ENCODE results near the gene FBXL12. TPM values are rescaled to one million over a fixed set of nuclear protein-coding genes. Genes with fewer than 3 reads are reported as not detected.

FBXL12 gene
- total RNA-seq, 4 donors from 2014 or later: 15.8 to 32.7 (median 29.2) TPM

GRCh38 chr19:9806803-9807202, 12.1 kb downstream of the FBXL12 start:
- H3K9me3 ChIP-seq: no peaks in the 10 kb centered on the region

GRCh38 chr19:9801976-9802375, 16.9 kb downstream of the FBXL12 start:
- intact Hi-C loops (cut with DNase I): no loop called here
- no peaks in the 10 kb centered on the region for H3K4me1 ChIP-seq
- no peak overlapping the region for H3K27ac ChIP-seq (replicated peaks in 1 of 4)
- no peak for TF ChIP-seq POLR2AphosphoS5 (IDR thresholded peaks at IDR 0.05)
- TF ChIP-seq, protein P1, sequence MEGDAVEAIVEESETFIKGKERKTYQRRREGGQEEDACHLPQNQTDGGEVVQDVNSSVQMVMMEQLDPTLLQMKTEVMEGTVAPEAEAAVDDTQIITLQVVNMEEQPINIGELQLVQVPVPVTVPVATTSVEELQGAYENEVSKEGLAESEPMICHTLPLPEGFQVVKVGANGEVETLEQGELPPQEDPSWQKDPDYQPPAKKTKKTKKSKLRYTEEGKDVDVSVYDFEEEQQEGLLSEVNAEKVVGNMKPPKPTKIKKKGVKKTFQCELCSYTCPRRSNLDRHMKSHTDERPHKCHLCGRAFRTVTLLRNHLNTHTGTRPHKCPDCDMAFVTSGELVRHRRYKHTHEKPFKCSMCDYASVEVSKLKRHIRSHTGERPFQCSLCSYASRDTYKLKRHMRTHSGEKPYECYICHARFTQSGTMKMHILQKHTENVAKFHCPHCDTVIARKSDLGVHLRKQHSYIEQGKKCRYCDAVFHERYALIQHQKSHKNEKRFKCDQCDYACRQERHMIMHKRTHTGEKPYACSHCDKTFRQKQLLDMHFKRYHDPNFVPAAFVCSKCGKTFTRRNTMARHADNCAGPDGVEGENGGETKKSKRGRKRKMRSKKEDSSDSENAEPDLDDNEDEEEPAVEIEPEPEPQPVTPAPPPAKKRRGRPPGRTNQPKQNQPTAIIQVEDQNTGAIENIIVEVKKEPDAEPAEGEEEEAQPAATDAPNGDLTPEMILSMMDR (IDR thresholded peaks at IDR 0.05): no peak
- TF ChIP-seq EP300 (IDR thresholded peaks at IDR 0.05): no peak
- no peak for TF ChIP-seq POLR2A (IDR thresholded peaks at IDR 0.05; ENCODE audit: low read depth)
- 92% methylated on average over 10 of the region's 10 CpGs for WGBS
- no peaks in the 10 kb centered on the region for H3K27me3 ChIP-seq
- H3K4me3 ChIP-seq: no peak overlapping the region
- no peaks in the 10 kb centered on the region for H3K9me3 ChIP-seq
- H3K36me3 ChIP-seq: peaks cover 0 to 24% (median 14%) of the 10 kb centered on the region in 4 donors
- no peak for DNase-seq (ENCODE audit: extremely low spot score)

More at GRCh38 chr19:9806803-9807202, 12.1 kb downstream of the FBXL12 start:
- DNase-seq (ENCODE audit: extremely low spot score): no peak
- H3K27ac ChIP-seq (replicated peaks in 1 of 4): no peak overlapping the region
- no peaks in the 10 kb centered on the region for H3K4me1 ChIP-seq
- intact Hi-C loops (cut with DNase I): no loop called here
- H3K4me3 ChIP-seq: no peak overlapping the region
- TF ChIP-seq EP300 (IDR thresholded peaks at IDR 0.05) (no peak), POLR2AphosphoS5 (IDR thresholded peaks at IDR 0.05) (no peak), POLR2A (IDR thresholded peaks at IDR 0.05; ENCODE audit: low read depth) (no peak)
- TF ChIP-seq, protein P1 (IDR thresholded peaks at IDR 0.05): no peak
- H3K27me3 ChIP-seq: no peaks in the 10 kb centered on the region
- peaks cover 30 to 71% (median 59%) of the 10 kb centered on the region in 4 donors for H3K36me3 ChIP-seq
- WGBS: 91% methylated on average over 3 of the region's 3 CpGs

- Histone ChIP-seq H3K27ac (replicated peaks in 1 of 4) (no peak overlapping the region), H3K4me3 (no peak overlapping the region), H3K4me1 (peaks cover 0 to 8% (median 5%) of the 10 kb centered on the region in 4 donors), H3K9me3 (no peaks in the 10 kb centered on the region), H3K36me3 (peaks cover 0 to 9% (median 0%) of the 10 kb centered on the region in 4 donors), H3K27me3 (no peaks in the 10 kb centered on the region)
- TF ChIP-seq POLR2AphosphoS5 (IDR thresholded peaks at IDR 0.05): no peak
- TF ChIP-seq POLR2A (IDR thresholded peaks at IDR 0.05; ENCODE audit: low read depth): no peak
- TF ChIP-seq, protein P1 (IDR thresholded peaks at IDR 0.05): no peak
- TF ChIP-seq EP300 (IDR thresholded peaks at IDR 0.05): no peak
- no peak for DNase-seq (ENCODE audit: extremely low spot score)
- intact Hi-C loops (cut with DNase I): loop anchor here (5.0 to 10.0 kb wide), 3 partner anchors 487 to 654 kb away; partner anchors contain the start of gene ZNF317
Observed at GRCh38 chr19:9799162-9799561, 19.7 kb downstream of the FBXL12 start.

GRCh38 chr19:9797871-9798270, 21.0 kb downstream of the FBXL12 start:
- TF ChIP-seq POLR2AphosphoS5 (IDR thresholded peaks at IDR 0.05): no peak
- no peak for TF ChIP-seq POLR2A (IDR thresholded peaks at IDR 0.05; ENCODE audit: low read depth)
- TF ChIP-seq, protein P1 (IDR thresholded peaks at IDR 0.05): no peak
- TF ChIP-seq EP300 (IDR thresholded peaks at IDR 0.05): no peak
- peaks cover 0 to 15% (median 5%) of the 10 kb centered on the region in 4 donors for H3K4me1 ChIP-seq
- WGBS: 91% methylated on average over 5 of the region's 5 CpGs
- no peaks in the 10 kb centered on the region for H3K27me3 ChIP-seq
- DNase-seq (ENCODE audit: extremely low spot score): no peak
- H3K36me3 ChIP-seq: no peaks in the 10 kb centered on the region
- H3K9me3 ChIP-seq: no peaks in the 10 kb centered on the region
- no peak overlapping the region for H3K27ac ChIP-seq (replicated peaks in 1 of 4)
- H3K4me3 ChIP-seq: no peak overlapping the region
- intact Hi-C loops (cut with DNase I): loop anchor here (2.0 to 10.0 kb wide), 6 partner anchors 19 to 653 kb away; partner anchors contain the start of gene ZNF317

All from esophagus muscularis mucosa (tissue), 4 donors.